K562 (cell line): ENCODE measurements around the gene ANKRD13D.

Source experiments
- ARHGAP35 ChIP-seq: fragments of 450-650 bp; IDR thresholded peaks from 2 replicates; pipeline ENCODE4 v1.6.1; 2018; ENCODE audit not compliant: partially characterized antibody
- EZH2 ChIP-seq: IDR thresholded peaks from 2 replicates; pipeline ENCODE4 v1.6.1; 2012; ENCODE audit warnings: low read depth, mild to moderate bottlenecking, inconsistent platforms, low read length, borderline replicate concordance
- GABPA ChIP-seq: fragments of 200-800 bp; sonication (Bioruptor generic); conservative IDR thresholded peaks from 2 replicates; pipeline ENCODE4 v1.6.1; 2016; ENCODE audit warnings: low read depth, missing genetic modification characterization, missing compliant biosample characterization
- POLR2A ChIP-seq: fragments of 450-650 bp; conservative IDR thresholded peaks from 2 replicates; pipeline ENCODE4 v1.6.1; 2016
- SMAD3 ChIP-seq: fragments of 450-650 bp; formaldehyde crosslinking; conservative IDR thresholded peaks from 2 replicates; pipeline ENCODE4 v1.4.0; 2020; ENCODE audit warnings: mild to moderate bottlenecking
- TCF7 ChIP-seq: sonication (generic); IDR thresholded peaks from 2 replicates; pipeline ENCODE4 v1.6.1; 2016; ENCODE audit warnings: antibody characterized with exemption, borderline replicate concordance
- ZFP1 ChIP-seq: fragments of 450-650 bp; formaldehyde crosslinking; IDR thresholded peaks from 2 replicates; pipeline ENCODE4 v1.4.0; 2020; ENCODE audit warnings: mild to moderate bottlenecking, mixed read lengths
- ZNF12 ChIP-seq: sonication (generic); formaldehyde crosslinking; IDR thresholded peaks from 2 replicates; pipeline ENCODE4 v1.4.0; 2020; ENCODE audit warnings: mild to moderate bottlenecking, missing genetic modification reagents
- ZNF274 ChIP-seq: IDR thresholded peaks from 2 replicates; pipeline ENCODE4 v1.6.1; 2011; ENCODE audit warnings: low read depth, mild to moderate bottlenecking, low read length, moderate library complexity, borderline replicate concordance
- TF ChIP-seq, protein P1 (sequence below), 3 experiments: IDR thresholded peaks in 2 of 3; conservative IDR thresholded peaks in 1 of 3; 2 replicates each; pipeline ENCODE4 v1.5.1; 2011 to 2012; ENCODE audit warnings: low read length in 3 of 3, mild to moderate bottlenecking in 3 of 3, control low read depth in 2 of 3, improper control_type of control experiment in 1 of 3, inconsistent platforms in 1 of 3, low read depth in 1 of 3, mixed read lengths in 1 of 3, moderate library complexity in 1 of 3; ENCODE audit not compliant: insufficient read depth in 2 of 3
- TF ChIP-seq, protein P2 (sequence below): conservative IDR thresholded peaks from 2 replicates; pipeline ENCODE4 v1.6.1; 2011; ENCODE audit warnings: low read depth, mild to moderate bottlenecking, low read length; ENCODE audit not compliant: control insufficient read depth

DNA sequence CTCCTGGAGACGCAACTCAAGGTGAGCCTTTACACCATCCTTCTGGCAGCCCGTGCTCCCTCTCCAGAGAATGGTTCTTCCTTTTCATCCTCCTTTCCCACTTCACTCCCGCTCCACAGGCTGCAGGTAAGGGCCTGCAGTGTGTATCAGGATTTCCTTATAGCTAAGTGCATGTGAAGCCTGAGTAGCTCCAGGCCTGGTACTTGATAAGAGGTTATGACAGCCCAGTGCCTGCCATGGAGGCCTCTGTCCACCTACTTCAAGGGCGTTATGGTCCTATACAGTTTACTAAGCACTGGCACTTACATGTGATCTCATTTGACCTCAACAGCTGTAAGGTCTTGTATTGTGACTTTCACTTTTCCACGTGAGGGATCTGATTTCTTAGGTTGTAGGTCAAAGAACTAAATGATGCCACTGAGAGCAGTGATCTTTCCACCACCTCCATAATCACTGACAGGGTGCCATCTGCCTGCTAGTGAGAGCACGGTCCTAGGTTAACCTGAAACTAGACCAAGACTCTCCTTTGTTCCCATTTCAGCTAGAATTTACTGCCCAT is 32.3 kb downstream of the ANKRD13D start:
- TF ChIP-seq EZH2, result no peak
- no peak for TF ChIP-seq POLR2A
- TF ChIP-seq, protein P1, sequence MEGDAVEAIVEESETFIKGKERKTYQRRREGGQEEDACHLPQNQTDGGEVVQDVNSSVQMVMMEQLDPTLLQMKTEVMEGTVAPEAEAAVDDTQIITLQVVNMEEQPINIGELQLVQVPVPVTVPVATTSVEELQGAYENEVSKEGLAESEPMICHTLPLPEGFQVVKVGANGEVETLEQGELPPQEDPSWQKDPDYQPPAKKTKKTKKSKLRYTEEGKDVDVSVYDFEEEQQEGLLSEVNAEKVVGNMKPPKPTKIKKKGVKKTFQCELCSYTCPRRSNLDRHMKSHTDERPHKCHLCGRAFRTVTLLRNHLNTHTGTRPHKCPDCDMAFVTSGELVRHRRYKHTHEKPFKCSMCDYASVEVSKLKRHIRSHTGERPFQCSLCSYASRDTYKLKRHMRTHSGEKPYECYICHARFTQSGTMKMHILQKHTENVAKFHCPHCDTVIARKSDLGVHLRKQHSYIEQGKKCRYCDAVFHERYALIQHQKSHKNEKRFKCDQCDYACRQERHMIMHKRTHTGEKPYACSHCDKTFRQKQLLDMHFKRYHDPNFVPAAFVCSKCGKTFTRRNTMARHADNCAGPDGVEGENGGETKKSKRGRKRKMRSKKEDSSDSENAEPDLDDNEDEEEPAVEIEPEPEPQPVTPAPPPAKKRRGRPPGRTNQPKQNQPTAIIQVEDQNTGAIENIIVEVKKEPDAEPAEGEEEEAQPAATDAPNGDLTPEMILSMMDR (IDR thresholded peaks at IDR 0.05 in 2 of 3, conservative IDR thresholded peaks at IDR 0.05 in 1 of 3; ENCODE audit: insufficient read depth in 2 of 3, low read depth in 1 of 3, low read length in 3 of 3), result no peak
- no peak for TF ChIP-seq SMAD3 (CRISPR knock-in tag)
- no peak for TF ChIP-seq ZNF12 (CRISPR knock-in tag)
- TF ChIP-seq, protein P2, sequence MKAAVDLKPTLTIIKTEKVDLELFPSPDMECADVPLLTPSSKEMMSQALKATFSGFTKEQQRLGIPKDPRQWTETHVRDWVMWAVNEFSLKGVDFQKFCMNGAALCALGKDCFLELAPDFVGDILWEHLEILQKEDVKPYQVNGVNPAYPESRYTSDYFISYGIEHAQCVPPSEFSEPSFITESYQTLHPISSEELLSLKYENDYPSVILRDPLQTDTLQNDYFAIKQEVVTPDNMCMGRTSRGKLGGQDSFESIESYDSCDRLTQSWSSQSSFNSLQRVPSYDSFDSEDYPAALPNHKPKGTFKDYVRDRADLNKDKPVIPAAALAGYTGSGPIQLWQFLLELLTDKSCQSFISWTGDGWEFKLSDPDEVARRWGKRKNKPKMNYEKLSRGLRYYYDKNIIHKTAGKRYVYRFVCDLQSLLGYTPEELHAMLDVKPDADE, result no peak
- no peak for TF ChIP-seq ZNF274
- TF ChIP-seq GABPA (tag), result no peak
- TF ChIP-seq ARHGAP35, result no peak
- TF ChIP-seq TCF7, result no peak
- TF ChIP-seq ZFP1, result no peak
